Activated T-cell treated with anti-CD3 and anti-CD28 coated beads for 1 hour (primary cell): ENCODE data around the gene TMC4.
A peak's percentile ranks its signal among the peaks of the same experiment; 100 is the strongest.

Experiments used
- DNase-seq: peaks from one replicate; pipeline ENCODE4 v3.0.0-alpha.2; 2020; ENCODE audit warnings: low read depth

TMC4 gene

GRCh38 chr19:54154603-54155345 lies 18.2 kb downstream of the TMC4 start:
- no peak for DNase-seq

GRCh38 chr19:54153731-54154326 lies 19.1 kb downstream of the TMC4 start:
- no peak for DNase-seq

GRCh38 chr19:54152878-54153524 lies 20.0 kb downstream of the TMC4 start:
- DNase-seq, result no peak

- no peak for DNase-seq
Measured at GRCh38 chr19:54152267-54152666, 20.7 kb downstream of the TMC4 start.

- DNase-seq, result no peak
Measured at GRCh38 chr19:54151362-54152035, 21.5 kb downstream of the TMC4 start.

- DNase-seq, result no peak
Measured at GRCh38 chr19:54149021-54149812, 23.7 kb downstream of the TMC4 start.

- DNase-seq, result no peak
Measured at GRCh38 chr19:54148158-54148557, 24.8 kb downstream of the TMC4 start.

GRCh38 chr19:54147676-54148075 lies 25.3 kb downstream of the TMC4 start:
- no peak for DNase-seq

GRCh38 chr19:54145541-54146158 lies 27.3 kb downstream of the TMC4 start:
- no peak for DNase-seq

- DNase-seq, result no peak
Measured at GRCh38 chr19:54142166-54142780, 30.7 kb downstream of the TMC4 start.

- DNase-seq, result no peak
Measured at GRCh38 chr19:54141356-54141755, 31.6 kb downstream of the TMC4 start.

GRCh38 chr19:54138489-54139256 lies 34.3 kb downstream of the TMC4 start:
- DNase-seq, result no peak

- no peak for DNase-seq
Measured at GRCh38 chr19:54137699-54138488, 35.1 kb downstream of the TMC4 start, which contains the start of gene CNOT3. CNOT3 (plus strand) TSS chr19:54137762; CDS start chr19:54142979, 5,217 bp downstream.

GRCh38 chr19:54136864-54137698 lies 35.9 kb downstream of the TMC4 start:
- DNase-seq, result peak; percentile 97

- DNase-seq, result no peak
Measured at GRCh38 chr19:54136086-54136863, 36.7 kb downstream of the TMC4 start.

GRCh38 chr19:54133957-54134590 lies 38.9 kb downstream of the TMC4 start:
- DNase-seq, result no peak

GRCh38 chr19:54133312-54133956 lies 39.5 kb downstream of the TMC4 start:
- DNase-seq, result no peak
